DLD1 (cell line): ENCODE results near the gene TBL1Y.
"Not testable (repeated sequence)": the region's sequence is repeated elsewhere in the genome, so short reads cannot be mapped to it uniquely, and the experiment has no call there.

Experiments used
- in situ Hi-C: cut with HindIII; loops from 2 replicates; pipeline ENCODE4 v1.10.0; 2017; ENCODE audit warnings: low sequenced_read_pairs

The TBL1Y gene

DNA sequence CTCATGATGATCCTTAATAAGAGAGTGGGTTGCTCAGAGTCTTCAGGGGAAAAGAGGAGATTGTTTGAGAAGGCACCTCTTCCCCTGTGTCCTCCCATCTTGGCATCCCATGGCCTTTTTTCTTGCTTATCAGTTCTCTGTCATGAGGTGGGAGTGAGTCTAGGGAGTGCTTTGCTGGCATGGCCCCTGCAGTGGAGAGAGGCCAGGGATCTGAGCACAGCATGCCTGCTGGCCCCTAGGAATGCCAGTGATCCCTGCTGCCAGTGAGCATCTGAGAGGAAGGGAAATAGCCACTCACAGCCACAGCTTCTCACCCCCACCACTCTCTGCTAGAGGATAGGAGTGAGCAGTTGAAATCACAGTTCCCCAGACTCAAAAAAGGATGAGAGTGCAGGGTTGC, 168.2 kb downstream of the TBL1Y start:
- in situ Hi-C loops = no loop called here

DNA sequence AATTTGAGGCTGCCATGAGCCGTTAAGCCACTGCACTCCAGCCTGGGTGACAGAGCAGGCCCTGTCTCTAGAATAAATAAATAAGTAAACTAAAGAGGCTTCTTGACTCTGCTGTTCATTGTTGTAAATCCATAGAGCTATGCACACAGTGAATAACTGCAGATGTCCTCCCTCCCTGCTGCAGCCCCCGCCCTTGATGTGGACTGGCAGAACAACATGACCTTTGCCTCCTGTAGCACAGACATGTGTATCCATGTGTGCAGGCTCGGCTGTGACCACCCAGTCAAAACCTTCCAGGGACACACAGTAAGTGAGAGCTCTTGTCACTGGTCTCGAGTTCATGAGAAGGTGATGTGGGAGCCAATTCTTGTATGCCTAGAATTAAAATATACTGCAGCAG, 170.1 kb downstream of the TBL1Y start:
- in situ Hi-C loops = not testable (repeated sequence)

DNA sequence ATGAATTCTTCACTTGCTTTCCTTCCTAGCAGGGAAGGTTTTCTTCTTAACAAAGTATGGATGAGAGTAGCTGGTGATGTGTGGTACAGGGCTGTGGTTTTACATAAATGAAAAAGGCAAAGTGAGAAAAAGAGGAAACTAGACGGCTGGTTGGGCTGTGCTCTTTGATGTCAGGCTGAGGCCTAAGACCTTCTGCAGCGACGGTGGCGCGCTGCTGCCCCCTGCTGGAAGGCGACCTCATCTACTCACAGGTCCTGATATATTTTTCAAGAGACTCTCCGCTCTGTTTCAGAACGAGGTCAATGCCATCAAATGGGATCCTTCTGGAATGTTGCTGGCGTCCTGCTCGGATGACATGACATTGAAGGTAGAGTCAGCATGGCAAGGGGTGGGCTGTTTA, 175.1 kb downstream of the TBL1Y start:
- in situ Hi-C loops = no loop called here

DNA sequence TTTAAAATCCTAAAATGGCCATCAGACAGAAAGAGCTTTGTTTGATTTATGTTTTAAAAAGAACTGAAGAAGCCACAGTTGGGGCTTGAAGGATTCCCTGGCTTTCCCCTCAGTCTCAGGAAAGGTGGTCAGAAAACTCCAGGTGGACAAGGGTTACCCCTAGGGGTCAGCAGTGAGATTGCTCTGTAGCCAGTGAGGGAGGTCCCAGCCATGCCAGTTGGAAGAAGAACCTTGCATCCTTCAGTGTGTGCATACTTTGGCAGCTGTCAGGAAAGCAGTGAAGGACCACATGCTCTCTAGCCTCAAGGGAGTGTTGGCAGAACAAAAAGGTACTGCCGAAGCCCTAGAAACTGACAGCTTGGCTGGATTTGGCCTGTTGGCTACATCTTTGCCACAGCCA, 182.3 kb downstream of the TBL1Y start:
- in situ Hi-C loops = no loop called here

DNA sequence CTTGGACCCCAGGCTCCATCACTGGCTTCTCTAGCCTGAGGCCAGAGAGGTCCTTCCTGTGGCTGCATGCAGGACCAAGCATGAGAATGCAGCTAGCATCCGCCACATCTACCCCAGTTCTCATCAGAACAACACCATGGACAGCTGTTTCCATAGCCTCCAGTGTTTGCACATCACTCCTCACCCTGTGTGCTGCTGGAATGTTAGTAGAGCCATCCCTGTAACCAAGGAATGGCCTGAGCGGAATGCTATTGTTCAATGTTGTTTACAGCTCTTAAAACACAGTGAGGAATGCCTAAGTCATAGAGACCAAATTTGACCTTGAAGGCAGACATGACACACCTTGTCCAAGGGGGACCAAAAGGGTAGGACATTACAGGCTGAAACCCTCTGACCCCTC, 183.9 kb downstream of the TBL1Y start:
- in situ Hi-C loops = no loop called here

DNA sequence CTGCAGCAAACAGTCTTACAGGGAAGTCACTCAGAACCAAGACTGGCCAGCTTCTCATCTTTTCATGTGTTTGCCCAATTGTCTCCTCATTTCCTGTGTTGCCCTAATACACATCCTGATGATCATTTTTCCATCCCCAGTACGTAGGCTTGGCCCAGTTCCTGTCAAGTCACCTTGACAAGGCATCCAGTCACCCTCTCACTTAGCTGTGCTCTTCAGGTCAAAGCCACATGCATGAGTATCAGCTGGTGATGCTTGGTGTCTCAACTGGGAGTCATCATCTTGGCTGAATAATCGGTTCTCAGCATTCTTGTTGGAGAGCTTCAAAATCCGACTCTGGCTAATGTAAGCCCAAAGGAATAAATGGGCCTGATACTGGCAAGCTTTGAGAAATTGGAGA, 186.5 kb downstream of the TBL1Y start:
- in situ Hi-C loops = no loop called here

DNA sequence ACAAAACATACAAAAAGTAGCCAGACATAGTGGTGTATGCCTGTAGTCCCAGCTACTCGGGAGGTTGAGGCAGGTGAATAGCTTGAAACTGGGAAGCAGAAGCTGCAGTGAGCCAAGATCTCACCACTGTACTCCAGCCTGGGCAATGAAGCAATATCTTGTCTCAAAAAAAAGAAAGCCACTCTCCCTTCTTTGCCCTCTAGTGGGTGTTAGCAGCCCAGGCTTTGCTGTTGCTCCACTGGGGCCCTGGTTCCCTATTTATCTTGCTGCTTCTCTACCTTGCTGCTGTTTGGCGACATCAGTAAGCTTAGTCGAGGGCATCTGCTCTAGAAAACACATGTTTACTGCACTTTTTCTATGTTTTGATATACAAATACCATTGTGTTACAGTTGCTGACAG, 189.2 kb downstream of the TBL1Y start:
- in situ Hi-C loops = no loop called here

DNA sequence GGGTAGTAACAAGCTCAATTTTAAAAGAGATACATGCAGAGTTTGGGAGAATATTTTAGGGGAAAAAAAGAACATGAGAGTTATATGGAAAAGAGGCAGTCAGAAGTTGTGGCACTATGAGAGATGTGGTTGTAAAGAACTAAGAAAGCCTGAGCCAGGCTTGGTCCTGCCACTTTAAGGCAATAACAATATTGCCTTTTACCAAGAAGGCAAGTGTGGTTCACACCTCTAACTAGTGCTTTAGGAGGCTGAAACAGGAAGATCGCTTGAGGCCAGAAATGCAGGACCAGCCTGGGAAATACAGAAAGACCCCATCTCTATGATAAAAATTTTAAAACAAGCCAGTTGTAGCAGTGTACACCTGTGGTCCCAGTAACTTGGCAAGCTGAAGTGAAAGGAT, 192.2 kb downstream of the TBL1Y start:
- in situ Hi-C loops = no loop called here

DNA sequence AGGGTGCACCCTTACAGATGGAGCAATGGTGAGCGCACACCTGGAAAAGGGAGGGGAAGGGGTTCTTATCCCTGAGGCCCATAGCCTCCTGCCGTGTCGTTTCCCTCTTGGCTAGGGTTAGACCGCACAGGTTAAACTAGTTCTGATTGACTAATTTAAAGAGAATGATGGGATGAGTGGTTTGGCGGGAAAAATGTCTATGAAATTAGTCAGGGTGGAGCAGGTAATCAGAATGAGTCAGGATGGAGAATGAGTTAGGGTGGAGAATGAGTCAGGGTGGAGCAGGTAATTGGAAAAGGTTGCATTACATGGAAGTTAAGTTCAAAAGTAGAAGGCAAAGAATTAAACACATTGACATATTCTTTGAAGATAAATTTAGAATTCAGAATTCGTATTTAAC, 196.7 kb downstream of the TBL1Y start:
- in situ Hi-C loops = no loop called here

DNA sequence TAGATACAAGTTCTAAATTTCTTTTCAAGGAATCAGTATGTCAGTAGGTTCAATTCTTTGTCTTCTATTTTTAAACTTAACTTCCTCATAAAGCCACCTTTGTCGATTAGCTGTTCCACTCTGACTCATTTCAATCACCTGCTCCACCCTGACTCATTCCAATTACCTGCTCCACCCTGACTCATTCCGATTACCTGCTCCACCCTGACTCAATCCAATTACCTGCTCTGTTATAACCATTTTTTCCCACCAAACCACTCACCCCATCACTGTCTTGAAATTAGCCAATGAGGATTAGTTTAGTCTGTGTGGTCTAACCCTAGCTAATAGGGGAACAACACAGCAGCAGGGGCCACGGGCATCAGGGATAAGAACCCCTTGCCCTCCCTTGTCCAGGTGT, 199.6 kb downstream of the TBL1Y start:
- in situ Hi-C loops = no loop called here

DNA sequence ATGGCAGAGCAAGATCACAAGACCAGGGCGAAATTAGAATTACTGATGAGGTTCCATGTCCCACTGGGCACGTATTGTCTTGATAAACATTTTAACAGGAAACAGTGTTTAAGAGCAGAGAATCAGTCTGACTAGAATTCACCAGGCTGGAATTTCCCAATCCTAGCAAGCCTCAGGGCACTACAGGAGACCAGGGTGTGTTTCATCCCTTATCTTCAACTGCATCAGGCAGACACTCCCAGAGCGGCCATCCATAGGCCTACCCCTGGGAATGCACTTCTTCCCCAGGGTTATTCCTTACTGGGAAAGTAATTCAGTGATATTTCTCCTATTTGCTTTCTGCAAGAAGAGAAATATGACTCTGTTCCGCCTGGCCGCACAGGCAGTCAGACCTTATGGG, 205.4 kb downstream of the TBL1Y start:
- in situ Hi-C loops = no loop called here

DNA sequence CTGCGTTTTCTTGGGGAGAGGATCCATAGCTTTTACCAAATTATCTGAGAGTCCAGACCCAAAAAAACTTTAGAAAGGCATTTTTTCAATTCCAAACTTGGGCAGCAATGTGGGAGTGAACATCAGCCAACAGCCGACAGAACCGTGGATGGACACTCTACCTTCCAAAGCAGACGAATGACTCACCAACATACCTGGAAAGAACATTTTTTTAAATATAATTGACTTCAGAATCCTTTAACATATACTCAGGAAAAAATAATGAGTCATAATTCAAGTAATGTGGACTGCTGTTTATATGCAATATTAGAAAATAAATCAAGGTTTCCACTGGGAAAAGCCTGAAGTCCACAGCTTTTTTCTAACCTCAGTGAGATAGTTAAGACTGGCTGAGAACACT, 211.7 kb downstream of the TBL1Y start:
- in situ Hi-C loops = no loop called here

DNA sequence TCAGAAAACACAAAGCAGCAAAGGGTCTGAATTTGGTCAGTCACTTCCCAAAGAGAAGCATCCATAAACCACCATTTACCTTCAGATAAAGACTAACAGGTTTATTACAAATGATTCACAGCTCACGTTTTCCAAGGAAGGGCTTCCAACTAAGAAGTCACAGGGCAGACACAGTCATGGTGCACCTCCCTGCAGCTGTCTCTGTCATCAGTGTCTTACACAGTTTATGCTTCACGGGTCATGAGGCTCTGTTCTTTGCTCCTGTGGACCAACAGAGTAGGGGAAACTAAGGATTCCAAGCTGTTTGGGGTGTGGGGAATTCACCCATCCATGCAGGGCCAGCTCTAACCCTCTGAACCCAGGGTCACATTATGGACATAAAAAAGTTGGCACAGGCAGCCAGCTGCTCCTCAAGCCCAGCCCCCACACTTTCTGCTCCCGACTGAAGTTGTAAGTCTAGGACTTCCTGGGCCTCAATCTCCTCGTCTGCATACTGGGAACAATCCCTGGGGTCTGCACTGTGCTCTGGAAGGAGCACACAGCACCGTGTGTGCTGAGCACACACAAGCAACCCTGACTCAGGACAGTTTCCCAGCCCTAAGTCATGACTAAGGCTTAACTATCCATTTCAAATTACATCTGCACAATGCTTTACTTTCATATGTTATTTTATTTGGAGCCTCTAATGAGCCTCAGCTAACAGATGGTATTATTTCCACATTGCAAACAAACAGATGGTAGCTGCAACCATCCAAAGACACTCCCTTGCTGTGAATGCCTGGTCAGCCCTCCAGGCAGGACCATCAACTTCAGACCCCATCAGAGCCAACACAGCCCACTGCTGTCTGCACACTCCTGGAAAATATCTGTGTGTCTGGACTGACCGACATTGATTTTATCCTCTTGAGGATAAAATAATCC, 214.9 kb downstream of the TBL1Y start:
- in situ Hi-C loops = no loop called here

DNA sequence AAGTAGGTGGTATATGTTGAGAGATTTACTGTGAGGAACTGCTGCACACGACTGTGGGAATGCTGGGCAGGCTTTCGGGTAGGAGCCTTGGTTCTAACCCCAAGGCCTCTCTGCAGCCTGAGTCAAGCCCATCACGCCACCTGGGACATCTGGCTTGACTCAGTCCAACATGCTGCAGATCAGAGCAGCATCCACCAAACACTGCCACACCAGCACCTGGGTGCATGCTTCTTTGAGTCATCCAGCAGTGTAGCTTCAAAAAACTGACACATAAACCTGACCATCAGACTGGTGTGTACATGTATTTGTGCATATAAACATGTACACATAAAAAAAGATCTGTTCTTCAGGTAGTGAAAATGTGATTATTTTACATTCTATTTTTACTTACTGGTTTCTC, 217.7 kb downstream of the TBL1Y start:
- in situ Hi-C loops = no loop called here
